Prostate gland (tissue), 2 donors: ENCODE results near the gene ZNF385D.

Experiments used
- CTCF ChIP-seq, 4 experiments: fragments of 200-600 bp in 2 of 4; fragments of 450-650 bp in 2 of 4; sonication (generic) in 2 of 4; IDR thresholded peaks; 1 replicate in 3 of 4; 2 replicates in 1 of 4; pipeline ENCODE4 v1.5.1; 2016 to 2019; ENCODE audit warnings: antibody characterized with exemption in 4 of 4, mild to moderate bottlenecking in 2 of 4, moderate library complexity in 2 of 4
- POLR2AphosphoS5 ChIP-seq: sonication (generic); formaldehyde crosslinking; IDR thresholded peaks from one replicate; pipeline ENCODE4 v1.6.1; 2017; ENCODE audit warnings: antibody characterized with exemption

DNA sequence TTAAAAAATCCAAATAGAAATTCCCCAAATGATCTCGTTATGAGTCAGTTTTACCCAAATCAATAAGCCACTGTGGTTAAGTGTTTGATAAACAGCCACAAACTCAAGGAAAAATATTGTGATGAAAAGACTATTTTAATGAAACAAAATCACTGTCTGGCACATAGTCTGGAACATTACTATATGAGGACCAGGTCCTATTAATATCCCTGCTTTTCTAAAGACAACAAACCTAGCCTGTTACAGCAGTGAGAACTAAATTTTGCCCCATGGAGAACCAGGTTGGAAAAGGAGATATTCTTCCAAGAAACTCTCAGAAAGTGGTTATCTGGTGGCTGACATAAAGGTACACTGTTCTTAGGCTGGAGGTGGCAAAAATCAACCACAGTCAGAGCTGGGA, 27.7 kb upstream of the ZNF385D start:
- TF ChIP-seq CTCF (IDR thresholded peaks at IDR 0.05) (no peak), POLR2AphosphoS5 (no peak)
